ENCODE results near the gene PROSER1.

The PROSER1 gene

DNA sequence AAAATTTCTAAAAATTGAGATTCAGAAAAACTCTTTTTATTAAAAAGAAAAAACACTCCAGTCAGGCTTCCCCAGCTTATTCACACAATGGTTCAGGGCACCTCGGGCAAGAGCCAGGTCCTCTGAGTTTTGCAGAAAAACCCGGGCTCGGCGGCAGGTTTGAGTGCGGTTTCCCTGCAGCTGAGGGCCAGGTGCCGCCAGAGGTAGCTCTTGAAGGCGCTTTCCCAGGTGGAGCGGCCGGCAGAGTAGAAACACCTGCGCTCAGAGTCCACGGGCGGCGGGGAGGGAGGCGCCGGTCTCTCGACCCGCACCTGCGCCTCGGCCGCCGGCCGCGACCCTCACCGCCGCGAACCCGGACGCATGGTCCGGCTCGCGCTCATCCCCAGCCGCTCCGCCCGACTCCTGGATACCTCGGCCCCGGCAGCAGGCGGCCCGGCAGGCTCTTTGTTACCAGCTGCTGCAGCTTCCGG lies 444 bp downstream of the PROSER1 start:
- Histone ChIP-seq H3K9ac (peak overlapping the region; percentile 78), H3K27me3 (ENCODE audit: insufficient read depth, low read depth) (no peaks in the 10 kb centered on the region), H2AFZ (ENCODE audit: low read depth) (peak overlapping the region; percentile 73), H4K20me1 (ENCODE audit: insufficient read depth) (no peaks in the 10 kb centered on the region), H3K79me2 (ENCODE audit: insufficient read depth, low read depth) (peaks cover 51% of the 10 kb centered on the region), H3K4me1 (ENCODE audit: low read depth, poor library complexity, severe bottlenecking) (peaks cover 47% of the 10 kb centered on the region), H3K27ac (peak overlapping the region; percentile 89), H3K36me3 (ENCODE audit: insufficient read depth) (no peaks in the 10 kb centered on the region), H3K4me3 (IDR thresholded peaks at IDR 0.05; ENCODE audit: insufficient read depth, low read depth, low read length) (no peak overlapping the region), H3K4me2 (peak overlapping the region; percentile 93; the same call in 1 of the 2 replicates)
- TF ChIP-seq, protein P1, sequence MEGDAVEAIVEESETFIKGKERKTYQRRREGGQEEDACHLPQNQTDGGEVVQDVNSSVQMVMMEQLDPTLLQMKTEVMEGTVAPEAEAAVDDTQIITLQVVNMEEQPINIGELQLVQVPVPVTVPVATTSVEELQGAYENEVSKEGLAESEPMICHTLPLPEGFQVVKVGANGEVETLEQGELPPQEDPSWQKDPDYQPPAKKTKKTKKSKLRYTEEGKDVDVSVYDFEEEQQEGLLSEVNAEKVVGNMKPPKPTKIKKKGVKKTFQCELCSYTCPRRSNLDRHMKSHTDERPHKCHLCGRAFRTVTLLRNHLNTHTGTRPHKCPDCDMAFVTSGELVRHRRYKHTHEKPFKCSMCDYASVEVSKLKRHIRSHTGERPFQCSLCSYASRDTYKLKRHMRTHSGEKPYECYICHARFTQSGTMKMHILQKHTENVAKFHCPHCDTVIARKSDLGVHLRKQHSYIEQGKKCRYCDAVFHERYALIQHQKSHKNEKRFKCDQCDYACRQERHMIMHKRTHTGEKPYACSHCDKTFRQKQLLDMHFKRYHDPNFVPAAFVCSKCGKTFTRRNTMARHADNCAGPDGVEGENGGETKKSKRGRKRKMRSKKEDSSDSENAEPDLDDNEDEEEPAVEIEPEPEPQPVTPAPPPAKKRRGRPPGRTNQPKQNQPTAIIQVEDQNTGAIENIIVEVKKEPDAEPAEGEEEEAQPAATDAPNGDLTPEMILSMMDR (conservative IDR thresholded peaks at IDR 0.05; ENCODE audit: low read depth, low read length) = no peak

DNA sequence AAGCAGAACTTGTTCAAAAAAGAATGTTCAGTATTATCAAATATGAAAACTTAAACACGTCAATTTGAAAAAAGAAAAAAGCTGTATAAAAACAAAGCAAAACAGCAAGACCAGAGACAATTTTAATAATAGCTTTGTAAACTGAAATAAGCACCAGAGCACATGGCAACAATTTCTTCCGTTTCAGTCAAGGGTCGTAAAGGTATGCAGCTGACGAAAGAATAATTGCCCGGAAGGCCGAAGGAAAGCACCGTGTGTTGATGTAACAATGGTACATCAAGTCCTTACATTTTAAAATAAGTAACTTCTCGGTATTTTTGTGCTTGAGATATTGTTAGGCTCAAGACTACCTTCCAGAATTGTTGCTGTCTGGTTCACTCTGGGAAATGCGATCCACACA lies 1.7 kb downstream of the PROSER1 start:
- no peaks in the 10 kb centered on the region for H3K27me3 ChIP-seq (ENCODE audit: insufficient read depth, low read depth)
- TF ChIP-seq, protein P1 (conservative IDR thresholded peaks at IDR 0.05; ENCODE audit: low read depth, low read length) = no peak
- H3K4me1 ChIP-seq (ENCODE audit: low read depth, poor library complexity, severe bottlenecking) = peaks cover 43% of the 10 kb centered on the region
- no peaks in the 10 kb centered on the region for H3K36me3 ChIP-seq (ENCODE audit: insufficient read depth)
- no peak overlapping the region for H2AFZ ChIP-seq (ENCODE audit: low read depth)
- H3K27ac ChIP-seq = peak overlapping the region; percentile 89
- peak overlapping the region; percentile 78 for H3K9ac ChIP-seq
- no peak overlapping the region for H3K4me3 ChIP-seq (IDR thresholded peaks at IDR 0.05; ENCODE audit: insufficient read depth, low read depth, low read length)
- H4K20me1 ChIP-seq (ENCODE audit: insufficient read depth) = no peaks in the 10 kb centered on the region
- H3K79me2 ChIP-seq (ENCODE audit: insufficient read depth, low read depth) = peaks cover 58% of the 10 kb centered on the region
- H3K4me2 ChIP-seq = peak overlapping the region; percentile 93

DNA sequence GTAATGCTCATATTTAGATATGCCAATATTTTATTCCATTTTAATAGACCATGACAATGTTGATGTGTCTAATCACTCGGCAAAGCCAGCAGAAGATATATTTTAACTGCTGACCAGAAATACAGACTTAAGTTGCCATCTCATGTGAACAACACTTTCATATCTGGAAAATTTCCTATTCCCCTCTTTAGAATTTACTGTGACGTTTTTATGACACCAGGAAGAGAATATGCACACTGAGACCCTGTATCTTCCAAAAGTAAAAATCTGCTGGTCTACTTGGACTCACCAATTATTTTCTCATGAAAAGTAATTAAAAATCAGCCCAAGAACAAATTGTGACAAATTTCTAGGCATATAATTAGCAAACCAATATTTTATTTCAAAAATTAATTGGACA lies 2.1 kb downstream of the PROSER1 start:
- Histone ChIP-seq H3K4me2 (peak overlapping the region; percentile 93), H3K27ac (peak overlapping the region; percentile 89), H2AFZ (ENCODE audit: low read depth) (no peak overlapping the region), H3K36me3 (ENCODE audit: insufficient read depth) (no peaks in the 10 kb centered on the region), H3K4me3 (IDR thresholded peaks at IDR 0.05; ENCODE audit: insufficient read depth, low read depth, low read length) (no peak overlapping the region), H3K79me2 (ENCODE audit: insufficient read depth, low read depth) (peaks cover 58% of the 10 kb centered on the region), H3K27me3 (ENCODE audit: insufficient read depth, low read depth) (no peaks in the 10 kb centered on the region), H3K4me1 (ENCODE audit: low read depth, poor library complexity, severe bottlenecking) (peaks cover 39% of the 10 kb centered on the region), H3K9ac (peak overlapping the region; percentile 78), H4K20me1 (ENCODE audit: insufficient read depth) (no peaks in the 10 kb centered on the region)
- TF ChIP-seq, protein P1 (conservative IDR thresholded peaks at IDR 0.05; ENCODE audit: low read depth, low read length) = no peak

DNA sequence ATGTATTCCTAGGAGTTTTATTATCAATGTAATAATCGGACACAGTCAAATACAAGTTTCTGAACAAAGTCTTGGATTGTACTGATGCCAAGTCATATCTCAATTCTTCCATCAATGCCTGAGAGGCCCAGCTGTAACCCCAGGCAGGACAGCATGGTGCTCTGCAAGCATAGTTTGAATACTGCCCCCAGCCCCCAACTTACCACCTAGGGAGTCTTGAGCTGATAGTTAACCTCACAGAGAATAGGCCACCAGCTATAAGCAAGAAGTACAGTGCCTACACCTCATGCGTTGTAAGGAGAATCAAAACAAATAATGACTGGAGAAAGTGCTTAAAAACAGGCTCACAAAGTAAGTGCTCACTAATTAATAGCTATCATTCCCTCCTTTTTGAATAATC lies 2.7 kb downstream of the PROSER1 start:
- Histone ChIP-seq H3K9ac (peak overlapping the region; percentile 78; the same call in 1 of the 2 replicates), H3K27ac (peak overlapping the region; percentile 89; the same call in 1 of the 2 replicates), H3K79me2 (ENCODE audit: insufficient read depth, low read depth) (peaks cover 58% of the 10 kb centered on the region), H4K20me1 (ENCODE audit: insufficient read depth) (no peaks in the 10 kb centered on the region), H2AFZ (ENCODE audit: low read depth) (no peak overlapping the region), H3K4me3 (IDR thresholded peaks at IDR 0.05; ENCODE audit: insufficient read depth, low read depth, low read length) (no peak overlapping the region), H3K4me2 (peak overlapping the region; percentile 93), H3K4me1 (ENCODE audit: low read depth, poor library complexity, severe bottlenecking) (peaks cover 33% of the 10 kb centered on the region), H3K27me3 (ENCODE audit: insufficient read depth, low read depth) (no peaks in the 10 kb centered on the region), H3K36me3 (ENCODE audit: insufficient read depth) (no peaks in the 10 kb centered on the region)
- TF ChIP-seq, protein P1 (conservative IDR thresholded peaks at IDR 0.05; ENCODE audit: low read depth, low read length) = no peak

Measured in KMS-11 (cell line).